DND-41 (cell line): ENCODE results near the gene FAM222A.

ENCODE experiments used
- CTCF ChIP-seq: IDR thresholded peaks from 2 replicates; pipeline ENCODE4 v1.5.1; 2012; ENCODE audit warnings: borderline replicate concordance, low read length, moderate library complexity, mild to moderate bottlenecking; ENCODE audit not compliant: poor library complexity, severe bottlenecking; ENCODE audit errors: extremely low read depth
- EZH2 ChIP-seq: IDR thresholded peaks from 3 replicates; pipeline ENCODE4 v1.6.1; 2012; ENCODE audit warnings: borderline replicate concordance, low read depth, mild to moderate bottlenecking, moderate library complexity, low read length, inconsistent platforms; ENCODE audit not compliant: severe bottlenecking

- TF ChIP-seq CTCF = no peak
- no peak for TF ChIP-seq EZH2
These were observed 3.1 kb downstream of the FAM222A start for GRCh38 chr12:109716512-109717389.
